ENCODE measurements around the gene NAP1L1.

The NAP1L1 gene, protein sequence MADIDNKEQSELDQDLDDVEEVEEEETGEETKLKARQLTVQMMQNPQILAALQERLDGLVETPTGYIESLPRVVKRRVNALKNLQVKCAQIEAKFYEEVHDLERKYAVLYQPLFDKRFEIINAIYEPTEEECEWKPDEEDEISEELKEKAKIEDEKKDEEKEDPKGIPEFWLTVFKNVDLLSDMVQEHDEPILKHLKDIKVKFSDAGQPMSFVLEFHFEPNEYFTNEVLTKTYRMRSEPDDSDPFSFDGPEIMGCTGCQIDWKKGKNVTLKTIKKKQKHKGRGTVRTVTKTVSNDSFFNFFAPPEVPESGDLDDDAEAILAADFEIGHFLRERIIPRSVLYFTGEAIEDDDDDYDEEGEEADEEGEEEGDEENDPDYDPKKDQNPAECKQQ

DNA sequence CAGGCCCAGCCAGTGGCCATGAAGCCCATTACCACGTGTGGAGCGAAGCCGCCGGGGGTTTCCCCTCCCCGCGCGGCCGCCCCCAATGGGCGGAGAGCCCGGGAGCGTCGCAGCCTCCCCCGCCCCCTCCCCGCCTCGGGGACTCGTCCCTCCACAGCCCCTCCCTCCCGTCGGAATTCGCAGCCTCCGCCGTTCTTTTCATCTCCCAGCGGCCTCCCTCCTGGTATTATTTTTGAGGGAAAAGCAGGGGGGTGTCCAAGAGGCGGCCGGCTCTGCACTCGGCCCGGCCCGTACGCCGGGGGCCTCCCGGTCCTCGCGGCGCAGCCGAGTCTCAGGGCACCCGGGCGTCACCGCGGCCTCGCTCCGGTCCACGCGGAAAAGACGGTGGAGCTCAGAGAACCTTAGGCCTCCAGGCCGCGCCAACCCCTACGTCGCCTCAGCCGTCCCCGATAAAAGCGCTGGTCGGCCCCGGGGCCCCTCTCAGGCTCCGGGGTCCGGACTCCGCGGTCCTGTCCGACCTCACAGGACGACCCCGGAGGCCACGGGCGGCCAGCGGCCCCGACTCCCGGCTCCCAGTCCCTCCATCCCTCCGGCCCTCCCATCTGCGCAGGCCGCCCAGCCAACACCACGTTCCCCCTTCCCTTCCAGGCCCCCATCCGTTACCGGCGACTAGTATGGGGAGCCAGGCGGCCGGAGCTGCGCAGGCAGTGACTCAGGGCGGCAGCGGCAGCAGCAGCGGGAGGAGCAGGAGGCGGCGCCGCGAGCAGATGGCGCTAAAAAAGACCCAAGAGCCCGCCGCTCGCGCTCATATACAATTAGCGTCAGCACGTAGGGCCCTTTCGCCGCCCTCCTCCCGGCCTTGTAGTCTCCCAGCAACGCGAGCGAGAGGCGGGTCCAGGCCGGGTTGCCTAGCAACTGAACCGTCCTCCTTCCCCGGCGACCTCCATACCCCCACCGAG is at the start of gene NAP1L1:
TSS of gene NAP1L1 (minus strand) at position 782 of the 959 bp plus-strand sequence. CDS start 10,466 bp downstream, outside the sequence.
- Mint-ChIP-seq H3K4me3 (peak within 1 kb of the TSS; percentile 95 to 100), H3K4me1 (peaks cover 29 to 48% of the 10 kb centered on the region in 2 donors), H3K9me3 (no peaks in the 10 kb centered on the region), H3K27ac (peak within 1 kb of the TSS; percentile 100), H3K36me3 (peaks cover 19 to 28% of the 10 kb centered on the region in 2 donors), H3K27me3 (no peaks in the 10 kb centered on the region)
- peak; percentile 90 to 92 for ATAC-seq (replicated peaks)
- DNase-seq = peak; percentile 97

DNA sequence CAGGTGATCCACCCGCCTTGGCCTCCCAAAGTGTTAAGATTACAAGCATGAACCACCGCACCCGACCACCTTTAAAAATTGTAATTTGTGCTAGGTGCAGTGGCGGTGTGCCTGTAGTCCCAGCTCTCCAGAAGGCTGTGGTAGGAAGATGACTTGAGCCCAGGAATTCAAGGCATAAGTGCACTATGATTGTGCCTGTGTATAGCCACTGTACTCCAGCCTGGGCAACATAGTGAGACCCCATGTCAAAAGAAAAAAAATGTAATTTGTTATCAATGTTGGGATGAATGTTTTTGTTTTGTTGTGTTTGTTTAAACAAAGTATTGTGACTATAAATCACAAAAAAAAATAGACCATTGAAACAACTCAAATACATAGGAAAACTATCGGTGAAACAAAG is 43.1 kb upstream of the NAP1L1 start:
- Mint-ChIP-seq H3K4me1 (no peaks in the 10 kb centered on the region), H3K27me3 (peaks cover 15 to 26% of the 10 kb centered on the region in 2 donors), H3K4me3 (no peak overlapping the region), H3K9me3 (peaks cover 0 to 2% of the 10 kb centered on the region in 2 donors), H3K27ac (no peak overlapping the region), H3K36me3 (no peaks in the 10 kb centered on the region)
- no peak for DNase-seq
- ATAC-seq (replicated peaks) = no peak

DNA sequence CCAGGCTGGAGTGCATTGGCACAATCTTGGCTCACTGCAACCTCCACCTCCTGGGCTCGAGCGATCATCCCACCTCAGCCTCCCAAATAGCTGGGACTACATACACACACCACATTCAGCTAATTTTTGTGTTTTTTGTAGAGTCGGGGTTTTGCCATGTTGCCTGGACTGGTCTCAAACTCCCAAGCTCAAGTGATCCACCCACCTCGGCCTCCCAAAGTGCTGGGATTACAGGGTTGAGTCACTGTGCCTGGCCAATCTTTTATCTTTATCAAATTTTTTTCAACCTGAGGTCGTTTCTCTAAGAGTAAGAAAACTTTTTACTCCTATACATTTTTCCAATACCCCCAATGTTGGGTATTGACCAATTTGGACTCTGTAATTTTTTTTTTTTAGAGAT is 40.0 kb upstream of the NAP1L1 start:
- no peak for ATAC-seq (replicated peaks)
- H3K4me1 Mint-ChIP-seq = no peaks in the 10 kb centered on the region
- no peak overlapping the region for H3K4me3 Mint-ChIP-seq
- H3K9me3 Mint-ChIP-seq = no peaks in the 10 kb centered on the region
- no peak for DNase-seq
- no peak overlapping the region for H3K27ac Mint-ChIP-seq
- no peaks in the 10 kb centered on the region for H3K36me3 Mint-ChIP-seq
- peaks cover 0 to 15% of the 10 kb centered on the region in 2 donors for H3K27me3 Mint-ChIP-seq

DNA sequence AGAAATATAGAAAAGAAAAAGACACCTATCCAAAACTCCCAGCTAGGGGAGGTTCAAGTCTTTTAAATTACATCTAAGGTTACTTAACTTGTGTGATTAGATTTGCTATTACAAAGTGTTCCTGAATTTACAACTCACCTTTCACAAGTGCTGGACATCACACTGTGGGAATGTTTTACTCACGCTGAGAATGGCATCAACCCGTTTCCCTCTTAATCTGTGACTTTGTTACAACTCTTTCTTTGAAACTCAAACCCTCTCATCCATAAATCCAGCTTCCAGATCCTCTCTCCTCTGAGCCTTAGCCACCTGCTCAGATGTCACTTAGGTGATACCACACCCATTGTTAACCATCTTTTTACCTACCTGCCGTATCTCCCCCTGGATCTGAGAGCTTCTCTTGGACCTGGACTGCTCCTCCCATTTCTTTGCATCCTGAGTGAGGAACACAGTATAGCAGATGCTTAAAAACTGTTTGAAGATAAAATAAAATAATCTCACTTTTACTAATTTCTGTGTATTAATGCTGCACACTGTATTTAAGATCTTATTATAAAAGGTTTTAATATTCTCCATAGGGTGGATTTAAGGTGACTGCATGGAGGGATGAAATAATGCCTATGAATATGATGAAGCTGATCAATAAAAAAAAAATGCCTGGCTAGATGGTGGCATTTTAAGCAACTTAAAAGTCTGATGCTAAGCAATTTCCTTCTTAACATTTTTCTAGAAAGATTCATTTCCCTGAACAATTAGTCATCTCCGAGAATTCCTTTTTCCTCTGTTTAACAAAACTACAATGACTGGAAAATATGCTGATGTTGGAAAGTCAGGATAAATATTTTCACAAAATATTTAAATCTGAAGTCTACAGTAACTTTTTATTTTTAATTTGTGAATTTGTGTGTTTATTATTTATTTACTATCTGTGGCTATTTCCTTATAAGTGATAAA is 39.1 kb upstream of the NAP1L1 start:
- no peaks in the 10 kb centered on the region for H3K4me1 Mint-ChIP-seq
- H3K27ac Mint-ChIP-seq = no peak overlapping the region
- no peak overlapping the region for H3K4me3 Mint-ChIP-seq
- no peaks in the 10 kb centered on the region for H3K9me3 Mint-ChIP-seq
- no peaks in the 10 kb centered on the region for H3K36me3 Mint-ChIP-seq
- ATAC-seq (replicated peaks) (no peak), DNase-seq (no peak)
- H3K27me3 Mint-ChIP-seq = peaks cover 0 to 11% of the 10 kb centered on the region in 2 donors

GRCh38 chr12:76119887-76120286 is 35.4 kb upstream of the NAP1L1 start:
- no peak overlapping the region for H3K27ac Mint-ChIP-seq
- no peak overlapping the region for H3K4me3 Mint-ChIP-seq
- ATAC-seq (replicated peaks) (no peak), DNase-seq (no peak)
- H3K36me3 Mint-ChIP-seq = no peaks in the 10 kb centered on the region
- peaks cover 0 to 5% of the 10 kb centered on the region in 2 donors for H3K27me3 Mint-ChIP-seq
- no peaks in the 10 kb centered on the region for H3K4me1 Mint-ChIP-seq
- H3K9me3 Mint-ChIP-seq = no peaks in the 10 kb centered on the region

- ATAC-seq (replicated peaks) = no peak
- Mint-ChIP-seq H3K36me3 (no peaks in the 10 kb centered on the region), H3K4me1 (no peaks in the 10 kb centered on the region), H3K9me3 (no peaks in the 10 kb centered on the region), H3K27me3 (no peaks in the 10 kb centered on the region), H3K27ac (no peak overlapping the region), H3K4me3 (no peak overlapping the region)
- no peak for DNase-seq
These were observed 33.3 kb upstream of the NAP1L1 start for GRCh38 chr12:76117751-76118150.

DNA sequence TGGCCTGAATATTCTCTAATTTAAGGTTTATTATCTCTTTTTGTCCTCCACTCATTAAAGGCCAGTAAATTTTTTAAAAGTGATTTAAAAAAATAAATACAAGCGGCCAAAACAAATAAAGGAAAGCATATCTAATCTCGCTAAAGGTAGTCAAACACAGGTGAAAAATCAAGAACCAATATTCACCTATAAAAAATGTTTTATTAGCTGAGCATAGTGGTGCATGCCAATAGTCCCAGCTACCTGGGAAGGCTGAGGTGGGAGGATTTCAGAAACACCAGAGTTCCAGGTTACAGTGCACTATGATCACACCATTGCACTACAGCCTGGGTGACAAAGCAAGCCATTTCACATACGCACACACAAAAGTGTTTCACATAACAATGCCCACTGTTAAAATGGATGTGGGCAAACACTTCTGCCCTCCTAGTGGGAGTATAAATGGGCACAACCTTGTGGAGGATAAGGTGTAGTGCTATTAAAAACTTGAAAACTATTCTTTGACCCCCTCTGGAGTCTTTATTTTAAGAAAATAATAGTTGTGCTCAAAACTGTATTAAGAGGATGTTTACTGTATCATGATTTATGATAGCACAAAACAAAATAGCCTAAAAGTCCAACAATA is 32.7 kb upstream of the NAP1L1 start:
- H3K4me3 Mint-ChIP-seq = no peak overlapping the region
- no peaks in the 10 kb centered on the region for H3K4me1 Mint-ChIP-seq
- H3K27me3 Mint-ChIP-seq = no peaks in the 10 kb centered on the region
- ATAC-seq (replicated peaks) = no peak
- H3K9me3 Mint-ChIP-seq = no peaks in the 10 kb centered on the region
- H3K27ac Mint-ChIP-seq = no peak overlapping the region
- H3K36me3 Mint-ChIP-seq = no peaks in the 10 kb centered on the region
- DNase-seq = no peak

DNA sequence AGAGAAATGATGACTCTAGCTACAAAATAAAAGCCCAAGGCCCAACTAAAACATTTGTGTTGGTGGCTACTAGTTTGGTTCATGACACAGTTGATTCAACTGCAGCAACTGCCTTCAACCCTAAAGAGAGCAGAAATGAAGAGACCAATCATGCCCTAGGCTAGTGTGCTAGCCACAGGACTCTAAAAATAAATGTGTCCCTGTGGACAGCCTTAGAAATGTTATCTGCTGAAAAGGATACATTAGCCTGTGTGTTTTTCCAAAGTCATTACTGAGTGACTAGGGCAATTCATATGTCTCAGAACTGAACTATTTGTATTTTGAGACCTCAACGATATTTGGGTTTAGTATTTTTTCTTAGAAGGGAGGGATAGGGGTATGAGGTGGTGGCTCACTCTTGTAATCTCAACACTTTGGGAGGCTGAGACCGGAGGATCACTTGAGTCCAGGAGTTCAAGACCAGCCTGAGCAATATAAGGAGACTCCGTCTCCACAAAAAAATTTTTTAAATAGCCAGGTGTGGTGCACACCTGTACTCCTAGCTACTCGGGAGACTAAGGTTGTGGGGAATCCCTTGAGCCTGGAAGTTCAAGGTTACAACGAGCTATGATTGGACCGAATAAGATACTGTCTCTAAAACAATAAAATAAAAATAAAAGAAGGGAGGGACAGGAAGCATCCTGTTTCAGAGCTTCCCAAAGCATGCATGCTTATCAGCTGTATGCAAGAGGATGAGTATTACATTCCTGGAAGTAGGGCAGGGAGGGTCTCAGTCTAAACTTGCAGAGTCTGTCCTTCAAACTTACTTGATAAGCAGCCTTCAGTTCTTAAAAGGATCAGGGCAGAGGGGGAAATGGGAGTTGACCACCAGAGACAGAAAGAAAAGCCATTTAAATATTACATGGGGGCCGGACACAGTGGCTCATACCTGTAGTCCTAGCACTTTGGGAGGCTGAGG is 29.6 kb upstream of the NAP1L1 start:
- no peaks in the 10 kb centered on the region for H3K9me3 Mint-ChIP-seq
- H3K4me3 Mint-ChIP-seq = no peak overlapping the region
- H3K27me3 Mint-ChIP-seq = peaks cover 0 to 12% of the 10 kb centered on the region in 2 donors
- H3K36me3 Mint-ChIP-seq = peaks cover 0 to 1% of the 10 kb centered on the region in 2 donors
- no peak for ATAC-seq (replicated peaks)
- no peak overlapping the region for H3K27ac Mint-ChIP-seq
- DNase-seq = no peak
- H3K4me1 Mint-ChIP-seq = no peaks in the 10 kb centered on the region

DNA sequence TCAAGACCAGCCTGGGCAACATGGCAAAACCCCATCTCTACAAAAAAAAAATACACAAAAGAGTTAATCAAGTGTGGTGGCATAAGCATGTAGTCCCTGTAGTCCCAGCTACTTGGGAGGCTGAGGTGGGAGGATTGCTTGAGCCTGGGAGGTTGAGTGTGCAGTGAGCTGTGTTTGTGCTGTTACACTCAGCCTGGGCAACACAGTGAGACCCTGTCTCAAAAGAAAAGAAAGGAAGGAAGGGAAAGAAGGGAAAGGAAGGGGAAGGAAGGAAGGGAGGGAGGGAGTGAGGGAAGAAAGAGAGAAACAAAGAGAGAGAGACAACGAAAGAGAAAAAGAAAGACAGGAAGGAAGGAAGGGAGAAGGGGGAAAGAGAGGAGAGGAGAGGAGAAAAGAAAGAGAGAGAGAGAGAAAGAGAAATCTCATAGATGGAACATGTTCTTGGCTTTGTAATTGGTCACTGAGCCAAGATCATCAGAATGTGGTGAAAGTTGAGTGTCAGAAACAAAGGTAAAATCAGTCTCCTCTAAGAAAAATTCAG is 26.8 kb upstream of the NAP1L1 start:
- no peak overlapping the region for H3K27ac Mint-ChIP-seq
- H3K4me1 Mint-ChIP-seq = no peaks in the 10 kb centered on the region
- H3K36me3 Mint-ChIP-seq = peaks cover 0 to 1% of the 10 kb centered on the region in 2 donors
- H3K9me3 Mint-ChIP-seq = no peaks in the 10 kb centered on the region
- H3K27me3 Mint-ChIP-seq = peaks cover 4 to 12% of the 10 kb centered on the region in 2 donors
- ATAC-seq (replicated peaks) (no peak), DNase-seq (no peak)
- H3K4me3 Mint-ChIP-seq = no peak overlapping the region

- H3K4me1 Mint-ChIP-seq = no peaks in the 10 kb centered on the region
- DNase-seq (no peak), ATAC-seq (replicated peaks) (no peak)
- peaks cover 8 to 12% of the 10 kb centered on the region in 2 donors for H3K27me3 Mint-ChIP-seq
- no peak overlapping the region for H3K4me3 Mint-ChIP-seq
- no peak overlapping the region for H3K27ac Mint-ChIP-seq
- H3K36me3 Mint-ChIP-seq = peaks cover 0 to 1% of the 10 kb centered on the region in 2 donors
- no peaks in the 10 kb centered on the region for H3K9me3 Mint-ChIP-seq
These were observed 25.4 kb upstream of the NAP1L1 start for GRCh38 chr12:76109879-76110278.

- Mint-ChIP-seq H3K27ac (no peak overlapping the region), H3K4me3 (no peak overlapping the region), H3K9me3 (no peaks in the 10 kb centered on the region), H3K4me1 (no peaks in the 10 kb centered on the region), H3K36me3 (peaks cover 0 to 1% of the 10 kb centered on the region in 2 donors), H3K27me3 (peaks cover 8 to 12% of the 10 kb centered on the region in 2 donors)
- no peak for DNase-seq
- ATAC-seq (replicated peaks) = no peak
These were observed 23.9 kb upstream of the NAP1L1 start for GRCh38 chr12:76108356-76108755.

DNA sequence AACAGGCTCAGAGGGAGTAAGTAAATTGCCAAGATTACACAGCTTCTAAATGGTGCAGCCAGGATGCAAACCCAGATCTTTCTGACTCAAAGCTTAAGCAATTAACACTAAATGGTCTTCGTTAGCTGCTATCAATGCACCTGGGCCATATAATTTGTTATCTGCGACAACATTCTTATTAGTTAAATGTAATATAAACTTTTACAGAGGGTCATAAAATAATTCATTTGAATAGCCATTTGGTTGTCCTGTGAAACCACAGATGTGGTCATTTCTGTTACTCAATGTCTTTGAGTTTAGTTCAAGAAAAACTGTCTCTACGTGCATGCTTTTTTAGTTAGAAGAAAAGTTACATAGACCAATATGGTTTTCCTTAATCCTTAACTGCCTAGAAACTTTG is 22.1 kb upstream of the NAP1L1 start:
- H3K4me1 Mint-ChIP-seq = no peaks in the 10 kb centered on the region
- H3K36me3 Mint-ChIP-seq = peaks cover 0 to 1% of the 10 kb centered on the region in 2 donors
- no peak overlapping the region for H3K4me3 Mint-ChIP-seq
- H3K27me3 Mint-ChIP-seq = peaks cover 11 to 12% of the 10 kb centered on the region in 2 donors
- H3K9me3 Mint-ChIP-seq = no peaks in the 10 kb centered on the region
- no peak for ATAC-seq (replicated peaks)
- no peak for DNase-seq
- no peak overlapping the region for H3K27ac Mint-ChIP-seq

Measured in stimulated activated naive B cell treated with anti-CD40 and anti-IgM and Interleukin-4, amounts not matched to agents 10 μg/mL and 1 μg/mL and 100 μg/mL, for 72 hours (primary cell).